HG03575 (cell line): Measurements from ENCODE around the gene ELMO3.

ENCODE experiments used
- ATAC-seq: cut with Tn5 transposase; IDR thresholded peaks from one replicate; pipeline ENCODE4 v1.9.1; 2021; ENCODE audit not compliant: unreplicated experiment, insufficient number of reproducible peaks, low FRiP score; ENCODE audit errors: extremely low read depth

ELMO3 gene

GRCh38 chr16:67208154-67208896 lies 9.4 kb downstream of the ELMO3 start:
- no peak for ATAC-seq

GRCh38 chr16:67209565-67209964 lies 10.6 kb downstream of the ELMO3 start:
- ATAC-seq, result no peak

- no peak for ATAC-seq
Measured at GRCh38 chr16:67210069-67210937, 11.4 kb downstream of the ELMO3 start.

- ATAC-seq, result no peak
Measured at GRCh38 chr16:67211674-67212073, 12.7 kb downstream of the ELMO3 start.

- no peak for ATAC-seq
Measured at GRCh38 chr16:67212766-67213165, 13.8 kb downstream of the ELMO3 start.

- ATAC-seq, result no peak
Measured at GRCh38 chr16:67213197-67214019, 14.5 kb downstream of the ELMO3 start.

- no peak for ATAC-seq
Measured at GRCh38 chr16:67215706-67216105, 16.8 kb downstream of the ELMO3 start.

- ATAC-seq, result no peak
Measured at GRCh38 chr16:67216612-67217490, 17.9 kb downstream of the ELMO3 start.

- no peak for ATAC-seq
Measured at GRCh38 chr16:67223992-67224391, 25.1 kb downstream of the ELMO3 start.

GRCh38 chr16:67226295-67226803 lies 27.4 kb downstream of the ELMO3 start:
- ATAC-seq, result no peak

- ATAC-seq, result no peak
Measured at GRCh38 chr16:67226804-67227566, 28.1 kb downstream of the ELMO3 start, which contains the start of gene TMEM208. TSS of gene TMEM208 (plus strand) at chr16:67227130. CDS start at chr16:67227219, 89 bp downstream.

- no peak for ATAC-seq
Measured at GRCh38 chr16:67227567-67227921, 28.6 kb downstream of the ELMO3 start.

GRCh38 chr16:67228034-67228785 lies 29.3 kb downstream of the ELMO3 start:
- ATAC-seq, result no peak

- no peak for ATAC-seq
Measured at GRCh38 chr16:67228905-67229304, 30.0 kb downstream of the ELMO3 start.

- no peak for ATAC-seq
Measured at GRCh38 chr16:67229906-67230808, 31.2 kb downstream of the ELMO3 start.
